Astrocyte (in vitro differentiated cells and primary cell): Measurements from ENCODE around the gene HDGFL3. TPM values are rescaled to one million over a fixed set of nuclear protein-coding genes. Genes with fewer than 3 reads are reported as not detected.

Experiments
- DNase-seq: peaks from one replicate; pipeline ENCODE4 v3.0.0-alpha.2; 2010; ENCODE audit warnings: low read depth
- FAIRE-seq: peaks from 2 replicates; lab custom pipeline; 2011; peaks lifted over from hg19 to GRCh38; lab: Jason Lieb, UNC
- H2AFZ ChIP-seq: 2 replicates; pipeline ENCODE4 v1.6.0; 2012; ENCODE audit warnings: low read depth, low read length, inconsistent platforms
- H3K27ac ChIP-seq: 2 replicates; pipeline ENCODE4 v1.5.1; 2011; ENCODE audit warnings: low read depth, low read length, inconsistent platforms
- H3K27me3 ChIP-seq: 2 replicates; pipeline ENCODE4 v1.6.0; 2011; ENCODE audit warnings: low read length, inconsistent platforms; ENCODE audit not compliant: insufficient read depth
- H3K36me3 ChIP-seq: 2 replicates; pipeline ENCODE4 v1.5.1; 2011; ENCODE audit warnings: low read length, inconsistent platforms; ENCODE audit not compliant: insufficient read depth
- H3K4me1 ChIP-seq: 2 replicates; pipeline ENCODE4 v1.5.1; 2011; ENCODE audit warnings: low read length, inconsistent platforms; ENCODE audit not compliant: insufficient read depth
- H3K4me2 ChIP-seq: 2 replicates; pipeline ENCODE4 v1.6.0; 2012; ENCODE audit warnings: low read length, inconsistent platforms
- H3K4me3 ChIP-seq: 2 replicates; pipeline ENCODE4 v1.5.1; 2011; ENCODE audit warnings: low read depth, mild to moderate bottlenecking, low read length, inconsistent platforms; ENCODE audit not compliant: insufficient read depth
- H3K79me2 ChIP-seq: 2 replicates; pipeline ENCODE4 v1.6.0; 2012; ENCODE audit warnings: mild to moderate bottlenecking, low read length, inconsistent platforms; ENCODE audit not compliant: insufficient read depth
- H3K9ac ChIP-seq: 2 replicates; pipeline ENCODE4 v1.6.0; 2012; ENCODE audit warnings: mild to moderate bottlenecking, low read length, inconsistent platforms
- H3K9me3 ChIP-seq: 2 replicates; pipeline ENCODE4 v1.5.1; 2012; ENCODE audit warnings: low read depth, mild to moderate bottlenecking, low read length, inconsistent platforms; ENCODE audit not compliant: insufficient read depth
- H4K20me1 ChIP-seq: 2 replicates; pipeline ENCODE4 v1.6.0; 2012; ENCODE audit warnings: low read length, inconsistent platforms; ENCODE audit not compliant: insufficient read depth
- H3K27ac Mint-ChIP-seq: one replicate; pipeline ENCODE4 v1.8.0; 2021; ENCODE audit warnings: mild to moderate bottlenecking, mixed read lengths; ENCODE audit not compliant: unreplicated experiment
- H3K27me3 Mint-ChIP-seq: one replicate; pipeline ENCODE4 v1.8.0; 2021; ENCODE audit warnings: low read depth, mixed read lengths; ENCODE audit not compliant: unreplicated experiment
- H3K36me3 Mint-ChIP-seq: one replicate; pipeline ENCODE4 v1.8.0; 2021; ENCODE audit warnings: low read depth, mixed read lengths; ENCODE audit not compliant: unreplicated experiment
- H3K4me1 Mint-ChIP-seq: one replicate; pipeline ENCODE4 v1.8.0; 2021; ENCODE audit warnings: low read depth, mixed read lengths; ENCODE audit not compliant: unreplicated experiment
- H3K4me3 Mint-ChIP-seq: one replicate; pipeline ENCODE4 v1.8.0; 2021; ENCODE audit warnings: mild to moderate bottlenecking, moderate library complexity, mixed read lengths; ENCODE audit not compliant: unreplicated experiment
- H3K9me3 Mint-ChIP-seq: one replicate; pipeline ENCODE4 v1.8.0; 2021; ENCODE audit warnings: mild to moderate bottlenecking, mixed read lengths; ENCODE audit not compliant: unreplicated experiment
- CTCF ChIP-seq: IDR thresholded peaks from 2 replicates; pipeline ENCODE4 v1.5.1; 2011; ENCODE audit warnings: low read depth, mild to moderate bottlenecking, inconsistent platforms, low read length, moderate library complexity; ENCODE audit not compliant: insufficient read depth
- EZH2 ChIP-seq: IDR thresholded peaks from 2 replicates; pipeline ENCODE4 v1.6.1; 2012; ENCODE audit warnings: mild to moderate bottlenecking, low read length, inconsistent platforms; ENCODE audit not compliant: insufficient read depth
- total RNA-seq: library from RNA; stranded (reverse); gene quantifications from 2 replicates; pipeline ENCODE4 v1.2.1, GENCODE V29; 2021

The HDGFL3 gene
- total RNA-seq, 1 donor from 2014 or later, result 91.9 TPM

- DNase-seq (no peak), FAIRE-seq (no peak)
- H3K4me2 ChIP-seq, result peak overlapping the region; percentile 89
- TF ChIP-seq EZH2 (no peak), CTCF (no peak)
- peak overlapping the region; percentile 77 for H2AFZ ChIP-seq
- Mint-ChIP-seq H3K27ac (no peak overlapping the region), H3K4me3 (no peak overlapping the region), H3K4me1 (peaks cover 10% of the 10 kb centered on the region), H3K36me3 (peaks cover 3% of the 10 kb centered on the region), H3K9me3 (peaks cover 2% of the 10 kb centered on the region), H3K27me3 (no peaks in the 10 kb centered on the region)
- peaks cover 12% of the 10 kb centered on the region for H3K4me1 ChIP-seq
- H3K27ac ChIP-seq, result no peak overlapping the region
- no peaks in the 10 kb centered on the region for H3K9me3 ChIP-seq
- H3K27me3 ChIP-seq, result no peaks in the 10 kb centered on the region
- H3K4me3 ChIP-seq, result peak overlapping the region; percentile 59
- peaks cover 16% of the 10 kb centered on the region for H4K20me1 ChIP-seq
- H3K79me2 ChIP-seq, result peaks cover 40% of the 10 kb centered on the region
- H3K36me3 ChIP-seq, result no peaks in the 10 kb centered on the region
- peak overlapping the region; percentile 88 for H3K9ac ChIP-seq
Measured at GRCh38 chr15:83208367-83208661, 691 bp upstream of the HDGFL3 start.

DNA sequence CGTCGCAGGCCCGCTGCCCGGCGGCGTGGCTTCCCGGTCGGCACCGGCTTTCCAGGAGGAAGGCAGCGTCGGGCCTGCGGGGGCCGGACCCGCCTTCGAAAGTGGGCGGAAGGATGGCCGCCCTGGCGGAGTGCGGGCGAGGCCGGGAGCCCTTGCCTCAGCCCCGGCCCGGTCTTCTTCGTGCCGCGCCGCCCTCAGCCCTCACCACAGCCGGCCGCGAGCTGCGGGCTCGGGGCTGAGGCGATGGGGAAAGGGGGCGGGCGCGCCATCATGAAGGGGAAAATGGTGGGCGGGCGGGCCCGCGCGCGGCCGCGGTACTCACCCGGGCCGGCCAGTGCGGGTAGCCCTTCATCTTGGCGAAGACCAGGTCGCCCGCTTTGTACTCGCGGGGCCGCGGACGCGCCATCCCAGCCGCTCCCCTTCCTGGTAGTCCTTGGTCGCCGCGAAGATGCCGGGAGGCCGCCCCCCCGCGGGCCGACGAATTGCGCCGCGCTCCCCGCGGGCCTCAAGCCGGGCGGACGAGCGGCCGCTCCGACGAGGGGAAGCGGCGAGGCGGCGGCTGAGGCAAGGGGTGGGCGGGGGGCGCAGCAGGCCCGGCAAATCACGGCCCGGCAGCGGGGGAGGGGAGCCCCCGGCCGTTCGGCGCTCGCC lies 489 bp downstream of the HDGFL3 start:
- H3K36me3 Mint-ChIP-seq, result peaks cover 3% of the 10 kb centered on the region
- Histone ChIP-seq H3K27me3 (no peaks in the 10 kb centered on the region), H2AFZ (peak overlapping the region; percentile 62), H4K20me1 (peaks cover 28% of the 10 kb centered on the region), H3K4me2 (peak overlapping the region; percentile 89), H3K79me2 (peaks cover 52% of the 10 kb centered on the region), H3K9ac (peak overlapping the region; percentile 88), H3K36me3 (no peaks in the 10 kb centered on the region), H3K27ac (peak overlapping the region; percentile 83), H3K4me3 (peak overlapping the region; percentile 80), H3K9me3 (no peaks in the 10 kb centered on the region), H3K4me1 (peaks cover 12% of the 10 kb centered on the region)
- peaks cover 2% of the 10 kb centered on the region for H3K9me3 Mint-ChIP-seq
- no peak for FAIRE-seq
- H3K27me3 Mint-ChIP-seq, result no peaks in the 10 kb centered on the region
- TF ChIP-seq EZH2 (no peak), CTCF (no peak)
- H3K4me3 Mint-ChIP-seq, result no peak overlapping the region
- H3K27ac Mint-ChIP-seq, result no peak overlapping the region
- H3K4me1 Mint-ChIP-seq, result peaks cover 16% of the 10 kb centered on the region
- DNase-seq, result peak; percentile 17

- peaks cover 18% of the 10 kb centered on the region for H3K4me1 Mint-ChIP-seq
- Histone ChIP-seq H3K79me2 (peaks cover 57% of the 10 kb centered on the region), H2AFZ (peak overlapping the region; percentile 62), H4K20me1 (peaks cover 31% of the 10 kb centered on the region), H3K9me3 (no peaks in the 10 kb centered on the region), H3K27me3 (no peaks in the 10 kb centered on the region), H3K4me1 (peaks cover 12% of the 10 kb centered on the region), H3K4me2 (peak overlapping the region; percentile 89), H3K36me3 (no peaks in the 10 kb centered on the region), H3K4me3 (peak overlapping the region; percentile 80), H3K9ac (peak overlapping the region; percentile 88), H3K27ac (peak overlapping the region; percentile 83)
- H3K4me3 Mint-ChIP-seq, result peak overlapping the region; percentile 98
- H3K27ac Mint-ChIP-seq, result peak overlapping the region; percentile 98
- no peak for TF ChIP-seq CTCF
- no peaks in the 10 kb centered on the region for H3K27me3 Mint-ChIP-seq
- peaks cover 2% of the 10 kb centered on the region for H3K9me3 Mint-ChIP-seq
- DNase-seq (no peak), FAIRE-seq (no peak)
- peaks cover 3% of the 10 kb centered on the region for H3K36me3 Mint-ChIP-seq
Measured at GRCh38 chr15:83206526-83207008, 1.1 kb downstream of the HDGFL3 start.
